ENCODE data around the gene TAGAP. TPM values are rescaled to one million over a fixed set of nuclear protein-coding genes. Genes with fewer than 3 reads are reported as not detected.

Gene TAGAP
- total RNA-seq, 4 donors from 2014 or later, result 1.2 to 1.9 (median 1.5) TPM

DNA sequence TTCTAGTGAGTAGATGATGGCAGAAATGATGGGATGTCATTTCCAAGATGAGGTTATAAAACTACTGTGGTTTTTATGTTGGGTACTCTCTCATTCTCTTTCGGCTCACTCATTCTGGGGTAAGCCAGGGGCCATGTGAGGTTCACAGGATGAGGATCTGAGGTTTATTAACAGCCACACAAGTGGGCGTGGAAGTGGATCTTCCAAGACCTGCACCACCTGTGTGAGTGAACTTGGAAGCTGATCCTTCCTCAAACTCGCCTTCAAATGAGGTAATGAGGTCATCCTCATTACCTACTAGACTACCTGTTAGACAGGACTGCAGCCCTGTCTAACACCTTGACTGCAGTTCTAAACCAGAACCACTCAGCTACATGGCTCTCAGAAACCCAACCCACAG, 45.1 kb upstream of the TAGAP start:
- H3K4me3 ChIP-seq, result no peak overlapping the region
- no peak for DNase-seq (ENCODE audit: low spot score in 2 of 2)
- TF ChIP-seq EP300 (IDR thresholded peaks at IDR 0.05), result no peak
- no peak for TF ChIP-seq POLR2AphosphoS5 (IDR thresholded peaks at IDR 0.05)
- no peak for TF ChIP-seq CTCF (IDR thresholded peaks at IDR 0.05)
- TF ChIP-seq POLR2A (IDR thresholded peaks at IDR 0.05), result no peak
- no peaks in the 10 kb centered on the region for H3K36me3 ChIP-seq
- 79% methylated on average over 3 of the region's 3 CpGs for WGBS
- no peaks in the 10 kb centered on the region for H3K4me1 ChIP-seq
- no peaks in the 10 kb centered on the region for H3K9me3 ChIP-seq
- H3K27ac ChIP-seq, result no peak overlapping the region
- no peaks in the 10 kb centered on the region for H3K27me3 ChIP-seq

DNA sequence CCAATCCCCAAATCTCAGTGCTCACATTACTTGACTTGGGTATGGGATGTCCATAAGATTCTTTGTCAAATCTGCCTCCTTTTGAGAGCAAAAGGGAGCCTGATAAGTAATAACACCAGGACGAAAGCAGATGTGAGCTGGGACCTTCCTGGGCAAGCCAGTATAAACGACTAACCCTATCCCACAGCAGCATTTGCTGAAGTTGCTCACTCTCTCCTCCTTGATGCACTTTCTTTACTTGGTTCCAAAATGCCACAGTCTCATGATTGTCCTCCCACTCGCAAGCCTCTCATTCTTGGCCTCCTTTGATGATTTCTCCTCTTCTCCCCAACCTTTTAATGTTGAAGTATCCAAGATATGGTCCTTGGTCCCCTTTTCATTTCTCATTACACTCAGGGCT, 44.7 kb upstream of the TAGAP start:
- Histone ChIP-seq H3K27me3 (no peaks in the 10 kb centered on the region), H3K4me3 (no peak overlapping the region), H3K4me1 (no peaks in the 10 kb centered on the region), H3K9me3 (no peaks in the 10 kb centered on the region), H3K27ac (no peak overlapping the region), H3K36me3 (no peaks in the 10 kb centered on the region)
- TF ChIP-seq POLR2AphosphoS5 (IDR thresholded peaks at IDR 0.05) (no peak), POLR2A (IDR thresholded peaks at IDR 0.05) (no peak)
- WGBS, result 95% methylated on average over 3 of the region's 3 CpGs
- DNase-seq (ENCODE audit: low spot score in 2 of 2), result no peak

GRCh38 chr6:159086033-159086618, 41.3 kb upstream of the TAGAP start:
- no peak for TF ChIP-seq CTCF (IDR thresholded peaks at IDR 0.05)
- no peak for TF ChIP-seq POLR2AphosphoS5 (IDR thresholded peaks at IDR 0.05)
- no peak for TF ChIP-seq POLR2A (IDR thresholded peaks at IDR 0.05)
- no peak for TF ChIP-seq EP300 (IDR thresholded peaks at IDR 0.05)

GRCh38 chr6:159085396-159085895, 40.7 kb upstream of the TAGAP start:
- no peak for DNase-seq (ENCODE audit: low spot score in 2 of 2)
- Histone ChIP-seq H3K4me1 (no peaks in the 10 kb centered on the region), H3K27ac (no peak overlapping the region), H3K27me3 (no peaks in the 10 kb centered on the region), H3K36me3 (no peaks in the 10 kb centered on the region), H3K9me3 (no peaks in the 10 kb centered on the region), H3K4me3 (no peak overlapping the region)
- TF ChIP-seq POLR2A (IDR thresholded peaks at IDR 0.05), result no peak
- TF ChIP-seq EP300 (IDR thresholded peaks at IDR 0.05), result no peak
- TF ChIP-seq POLR2AphosphoS5 (IDR thresholded peaks at IDR 0.05), result no peak
- TF ChIP-seq CTCF (IDR thresholded peaks at IDR 0.05), result no peak
- 79% methylated on average over 7 of the region's 7 CpGs for WGBS

More at GRCh38 chr6:159086033-159086618, 41.3 kb upstream of the TAGAP start:
- Histone ChIP-seq H3K36me3 (no peaks in the 10 kb centered on the region), H3K27ac (no peak overlapping the region), H3K27me3 (no peaks in the 10 kb centered on the region), H3K4me1 (no peaks in the 10 kb centered on the region), H3K4me3 (no peak overlapping the region), H3K9me3 (no peaks in the 10 kb centered on the region)
- DNase-seq (ENCODE audit: low spot score in 2 of 2), result no peak
- 85% methylated on average over 2 of the region's 2 CpGs for WGBS

GRCh38 chr6:159084493-159085091, 39.8 kb upstream of the TAGAP start:
- Histone ChIP-seq H3K4me1 (no peaks in the 10 kb centered on the region), H3K27ac (no peak overlapping the region), H3K4me3 (no peak overlapping the region), H3K36me3 (no peaks in the 10 kb centered on the region), H3K9me3 (no peaks in the 10 kb centered on the region), H3K27me3 (no peaks in the 10 kb centered on the region)
- 86% methylated on average over 2 of the region's 2 CpGs for WGBS
- DNase-seq (ENCODE audit: low spot score in 2 of 2), result no peak
- no peak for TF ChIP-seq POLR2AphosphoS5 (IDR thresholded peaks at IDR 0.05)

DNA sequence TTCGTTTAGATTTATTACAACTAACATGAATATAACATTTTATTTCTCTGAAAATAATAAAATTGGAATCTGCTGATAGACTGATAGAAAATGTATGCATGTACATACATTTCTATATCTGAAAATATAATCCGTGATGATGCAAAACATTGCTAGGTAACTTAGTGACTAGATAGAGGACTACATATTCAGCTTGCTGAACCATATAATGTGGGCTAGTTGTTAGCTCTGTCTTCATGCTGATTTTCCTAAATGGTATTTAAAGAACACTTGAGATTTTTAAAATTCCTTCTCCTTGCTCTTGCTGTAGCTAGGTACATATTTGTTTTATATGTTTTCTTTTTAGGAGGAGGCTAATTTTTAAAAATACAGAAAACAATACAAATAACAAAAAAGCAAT, 38.4 kb upstream of the TAGAP start:
- H3K27ac ChIP-seq, result no peak overlapping the region
- no peaks in the 10 kb centered on the region for H3K36me3 ChIP-seq
- DNase-seq (ENCODE audit: low spot score in 2 of 2), result no peak
- no peaks in the 10 kb centered on the region for H3K4me1 ChIP-seq
- H3K9me3 ChIP-seq, result no peaks in the 10 kb centered on the region
- TF ChIP-seq CTCF (IDR thresholded peaks at IDR 0.05) (no peak), POLR2A (IDR thresholded peaks at IDR 0.05) (no peak), POLR2AphosphoS5 (IDR thresholded peaks at IDR 0.05) (no peak), EP300 (IDR thresholded peaks at IDR 0.05) (no peak)
- no peaks in the 10 kb centered on the region for H3K27me3 ChIP-seq
- H3K4me3 ChIP-seq, result no peak overlapping the region
- WGBS, result 83% methylated on average over 2 of the region's 2 CpGs

All from suprapubic skin (tissue), 4 donors.